Peyer's patch (tissue), 4 donors: Measurements from ENCODE around the gene NPTN. TPM values are rescaled to one million over a fixed set of nuclear protein-coding genes. Genes with fewer than 3 reads are reported as not detected.

Experiments used
- DNase-seq, 3 donors: peaks; one replicate each; pipeline ENCODE4 v3.0.0-alpha.2; 2017 to 2019
- H3K27ac ChIP-seq, 4 donors: fragments of 200-600 bp; sonication (generic); one replicate each; pipeline ENCODE4 v1.5.1; 2016 to 2019
- H3K27me3 ChIP-seq, 2 donors: fragments of 200-600 bp; sonication (generic); one replicate each; pipeline ENCODE4 v1.5.1; 2019
- H3K36me3 ChIP-seq, 3 donors: fragments of 200-600 bp; sonication (generic); one replicate each; pipeline ENCODE4 v1.5.1; 2016 to 2019
- H3K4me1 ChIP-seq, 4 donors: fragments of 200-600 bp; sonication (generic); one replicate each; pipeline ENCODE4 v1.5.1; 2016 to 2019
- H3K4me3 ChIP-seq, 4 donors: fragments of 200-600 bp; sonication (generic); 1 replicate in 3 of 4; 2 replicates in 1 of 4; pipeline ENCODE4 v1.5.1; 2016 to 2019; ENCODE audit warnings: mild to moderate bottlenecking in 1 of 4
- H3K9me3 ChIP-seq, 4 donors: fragments of 200-600 bp; sonication (generic); one replicate each; pipeline ENCODE4 v1.5.1; 2016 to 2019; ENCODE audit warnings: mild to moderate bottlenecking in 1 of 4
- POLR2A ChIP-seq, 2 donors: fragments of 450-650 bp; IDR thresholded peaks; one replicate each; pipeline ENCODE4 v1.5.1; 2017; ENCODE audit warnings: antibody characterized with exemption in 2 of 2, mild to moderate bottlenecking in 2 of 2, moderate library complexity in 2 of 2
- total RNA-seq, 4 donors: library from RNA; depleted of rRNA; stranded (reverse); fragments of >200 nt; gene quantifications; one replicate each; pipeline ENCODE4 v1.1.0, GENCODE V29; 2016
- TF ChIP-seq, protein P1 (sequence below), 6 experiments: fragments of 450-650 bp in 4 of 6; fragments of 200-600 bp in 2 of 6; sonication (generic) in 1 of 6; IDR thresholded peaks; one replicate each; pipeline ENCODE4 v1.5.1; 2017 to 2019; ENCODE audit warnings: antibody characterized with exemption in 6 of 6, mild to moderate bottlenecking in 3 of 6, moderate library complexity in 1 of 6

Gene NPTN
- total RNA-seq, result 100 to 1,000 TPM in 3 of 4 donors, 10 to 100 TPM in 1; 66.0 to 173 (median 133) TPM

- TF ChIP-seq, protein P1, sequence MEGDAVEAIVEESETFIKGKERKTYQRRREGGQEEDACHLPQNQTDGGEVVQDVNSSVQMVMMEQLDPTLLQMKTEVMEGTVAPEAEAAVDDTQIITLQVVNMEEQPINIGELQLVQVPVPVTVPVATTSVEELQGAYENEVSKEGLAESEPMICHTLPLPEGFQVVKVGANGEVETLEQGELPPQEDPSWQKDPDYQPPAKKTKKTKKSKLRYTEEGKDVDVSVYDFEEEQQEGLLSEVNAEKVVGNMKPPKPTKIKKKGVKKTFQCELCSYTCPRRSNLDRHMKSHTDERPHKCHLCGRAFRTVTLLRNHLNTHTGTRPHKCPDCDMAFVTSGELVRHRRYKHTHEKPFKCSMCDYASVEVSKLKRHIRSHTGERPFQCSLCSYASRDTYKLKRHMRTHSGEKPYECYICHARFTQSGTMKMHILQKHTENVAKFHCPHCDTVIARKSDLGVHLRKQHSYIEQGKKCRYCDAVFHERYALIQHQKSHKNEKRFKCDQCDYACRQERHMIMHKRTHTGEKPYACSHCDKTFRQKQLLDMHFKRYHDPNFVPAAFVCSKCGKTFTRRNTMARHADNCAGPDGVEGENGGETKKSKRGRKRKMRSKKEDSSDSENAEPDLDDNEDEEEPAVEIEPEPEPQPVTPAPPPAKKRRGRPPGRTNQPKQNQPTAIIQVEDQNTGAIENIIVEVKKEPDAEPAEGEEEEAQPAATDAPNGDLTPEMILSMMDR (IDR thresholded peaks at IDR 0.05), result peak in 1 of 6 experiments; percentile 7
- peak; percentile 79 to 86 for TF ChIP-seq POLR2A (IDR thresholded peaks at IDR 0.05)
Measured at GRCh38 chr15:73633111-73633990, at the start of gene NPTN. Gene NPTN (minus strand): TSS chr15:73633389. CDS start chr15:73633215, 174 bp downstream.

DNA sequence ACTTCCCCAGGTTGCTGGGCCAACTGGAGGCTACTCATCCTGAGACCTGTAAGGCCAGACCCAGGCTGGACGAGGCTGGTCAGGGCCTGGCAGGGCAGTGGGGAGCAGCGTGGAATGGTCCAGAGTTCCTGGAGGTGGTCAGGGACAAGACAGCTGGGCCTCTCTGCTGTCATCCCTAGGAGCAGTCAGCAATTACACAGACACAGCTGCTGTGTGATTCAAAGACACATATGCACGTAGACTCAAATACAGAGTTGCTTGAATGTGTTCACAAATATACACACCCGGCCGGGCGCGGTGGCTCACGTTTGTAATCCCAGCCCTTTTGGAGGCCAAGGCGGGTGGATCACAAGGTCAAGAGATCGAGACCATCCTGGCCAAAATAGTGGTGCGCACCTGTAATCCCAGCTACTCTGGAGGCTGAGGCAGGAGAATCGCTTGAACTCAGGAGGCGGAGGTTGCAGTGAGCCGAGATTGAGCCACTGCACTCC is 49.5 kb upstream of the NPTN start:
- H3K27me3 ChIP-seq, result no peaks in the 10 kb centered on the region
- no peak overlapping the region for H3K4me3 ChIP-seq
- H3K36me3 ChIP-seq, result no peaks in the 10 kb centered on the region
- no peak for DNase-seq
- TF ChIP-seq, protein P1 (IDR thresholded peaks at IDR 0.05), result no peak
- no peak for TF ChIP-seq POLR2A (IDR thresholded peaks at IDR 0.05)
- peaks cover 0 to 30% (median 9%) of the 10 kb centered on the region in 4 donors for H3K4me1 ChIP-seq
- no peaks in the 10 kb centered on the region for H3K9me3 ChIP-seq
- H3K27ac ChIP-seq, result no peak overlapping the region

More at GRCh38 chr15:73633111-73633990, at the start of gene NPTN:
- no peaks in the 10 kb centered on the region for H3K27me3 ChIP-seq
- peak within 1 kb of the TSS; percentile 86 to 99 (median 92) for H3K27ac ChIP-seq
- peak within 1 kb of the TSS; percentile 79 to 98 (median 95) for H3K4me3 ChIP-seq
- peaks cover 0 to 42% (median 14%) of the 10 kb centered on the region in 4 donors for H3K4me1 ChIP-seq
- H3K9me3 ChIP-seq, result no peaks in the 10 kb centered on the region
- no peaks in the 10 kb centered on the region for H3K36me3 ChIP-seq
- peak; percentile 96 to 100 (median 99) for DNase-seq

- no peaks in the 10 kb centered on the region for H3K9me3 ChIP-seq
- H3K27me3 ChIP-seq, result no peaks in the 10 kb centered on the region
- DNase-seq, result no peak
- no peak overlapping the region for H3K4me3 ChIP-seq
- H3K36me3 ChIP-seq, result no peaks in the 10 kb centered on the region
- TF ChIP-seq, protein P1 (IDR thresholded peaks at IDR 0.05), result no peak
- no peak for TF ChIP-seq POLR2A (IDR thresholded peaks at IDR 0.05)
- H3K4me1 ChIP-seq, result peaks cover 0 to 30% (median 9%) of the 10 kb centered on the region in 4 donors
- no peak overlapping the region for H3K27ac ChIP-seq
Measured at GRCh38 chr15:73681856-73682599, 48.8 kb upstream of the NPTN start.

GRCh38 chr15:73681063-73681462 is 47.9 kb upstream of the NPTN start:
- Histone ChIP-seq H3K27me3 (no peaks in the 10 kb centered on the region), H3K36me3 (no peaks in the 10 kb centered on the region), H3K4me1 (peaks cover 0 to 24% (median 9%) of the 10 kb centered on the region in 4 donors), H3K9me3 (no peaks in the 10 kb centered on the region), H3K27ac (no peak overlapping the region), H3K4me3 (no peak overlapping the region)
- DNase-seq, result no peak
- no peak for TF ChIP-seq POLR2A (IDR thresholded peaks at IDR 0.05)
- TF ChIP-seq, protein P1 (IDR thresholded peaks at IDR 0.05), result no peak

DNA sequence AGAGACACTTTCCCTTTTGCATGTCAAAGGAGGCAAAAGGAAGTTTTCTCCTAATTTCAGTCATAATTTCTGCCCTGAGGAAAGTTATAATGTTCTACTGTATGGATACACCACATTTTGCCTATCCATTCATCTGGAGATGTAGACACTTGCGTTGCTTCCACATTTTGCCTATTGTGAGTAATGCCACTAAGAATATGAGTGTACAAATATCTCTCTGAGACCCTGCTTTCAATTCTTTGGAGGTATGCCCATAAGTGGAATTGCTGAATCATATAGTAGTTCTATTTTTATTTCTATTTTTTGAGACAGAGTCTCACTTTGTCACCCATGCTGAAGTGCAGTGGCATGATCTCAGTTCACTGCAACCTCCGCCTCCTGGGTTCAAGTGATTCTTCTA is 47.4 kb upstream of the NPTN start:
- Histone ChIP-seq H3K27me3 (no peaks in the 10 kb centered on the region), H3K4me3 (no peak overlapping the region), H3K36me3 (no peaks in the 10 kb centered on the region), H3K27ac (no peak overlapping the region), H3K4me1 (peaks cover 0 to 18% (median 9%) of the 10 kb centered on the region in 4 donors), H3K9me3 (no peaks in the 10 kb centered on the region)
- no peak for DNase-seq
- TF ChIP-seq POLR2A (IDR thresholded peaks at IDR 0.05), result no peak
- TF ChIP-seq, protein P1 (IDR thresholded peaks at IDR 0.05), result no peak
